HG03196 (cell line): ENCODE results near the gene RTN4.

Experiments used
- ATAC-seq: cut with Tn5 transposase; IDR thresholded peaks from one replicate; pipeline ENCODE4 v1.9.1; 2021; ENCODE audit not compliant: unreplicated experiment

The RTN4 gene

DNA sequence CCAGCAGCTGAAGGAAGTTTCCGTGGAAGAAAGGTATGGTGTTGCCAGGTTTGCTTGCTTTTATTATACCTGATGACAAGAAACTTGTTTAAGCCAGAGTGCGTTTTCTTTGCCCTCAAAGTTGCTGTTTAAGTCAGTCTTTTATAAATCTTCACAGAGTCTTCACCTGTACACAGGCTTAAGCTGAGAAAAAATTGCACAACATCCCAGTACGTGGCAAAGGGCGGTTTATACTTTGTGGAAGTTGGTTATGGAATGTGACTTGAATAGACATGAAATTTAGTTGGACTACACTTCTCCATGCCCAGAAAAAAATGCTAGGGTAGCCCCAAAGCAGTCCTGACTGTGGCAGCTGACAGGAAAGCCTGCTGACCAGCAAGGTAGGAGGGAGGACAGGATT is 121.5 kb downstream of the RTN4 start:
- ATAC-seq = no peak

DNA sequence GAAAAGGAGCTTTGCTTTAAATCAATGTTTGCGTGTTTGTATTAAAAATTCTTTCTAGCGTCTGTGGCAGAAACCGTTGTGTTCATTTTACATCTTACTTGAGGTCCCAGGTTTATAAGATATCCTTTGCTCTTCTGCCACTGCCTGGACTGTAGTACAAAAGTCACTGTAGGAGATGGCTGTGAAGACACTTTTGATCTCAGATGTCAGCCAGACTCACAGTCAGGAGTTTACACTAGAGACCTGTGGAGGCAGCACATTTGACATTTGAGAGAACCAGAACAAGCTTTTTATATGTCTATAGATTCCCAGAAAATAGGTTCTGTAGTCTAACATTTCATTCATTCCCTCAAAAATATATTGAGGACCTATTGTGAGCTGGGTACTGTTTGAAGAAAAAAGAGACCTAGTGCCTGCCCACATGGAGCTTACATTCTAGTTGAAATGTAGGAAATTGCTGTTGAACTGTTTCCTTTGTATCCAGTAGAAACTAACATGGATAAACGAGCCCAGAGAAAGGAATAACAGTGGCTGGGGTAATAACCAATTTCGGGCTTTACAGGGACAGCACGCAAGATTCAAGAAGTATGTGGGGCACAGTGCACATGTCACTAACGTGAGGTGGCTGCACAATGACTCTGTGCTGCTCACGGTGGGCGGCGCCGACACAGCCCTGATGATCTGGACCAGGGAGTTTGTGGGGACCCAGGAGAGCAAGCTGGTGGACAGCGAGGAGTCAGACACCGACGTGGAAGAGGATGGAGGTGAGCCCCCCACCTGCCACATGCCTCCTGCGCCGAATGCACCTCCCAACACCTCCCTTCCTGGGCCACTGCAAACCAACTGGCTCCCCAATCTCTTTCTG is 122.3 kb downstream of the RTN4 start:
- no peak for ATAC-seq

DNA sequence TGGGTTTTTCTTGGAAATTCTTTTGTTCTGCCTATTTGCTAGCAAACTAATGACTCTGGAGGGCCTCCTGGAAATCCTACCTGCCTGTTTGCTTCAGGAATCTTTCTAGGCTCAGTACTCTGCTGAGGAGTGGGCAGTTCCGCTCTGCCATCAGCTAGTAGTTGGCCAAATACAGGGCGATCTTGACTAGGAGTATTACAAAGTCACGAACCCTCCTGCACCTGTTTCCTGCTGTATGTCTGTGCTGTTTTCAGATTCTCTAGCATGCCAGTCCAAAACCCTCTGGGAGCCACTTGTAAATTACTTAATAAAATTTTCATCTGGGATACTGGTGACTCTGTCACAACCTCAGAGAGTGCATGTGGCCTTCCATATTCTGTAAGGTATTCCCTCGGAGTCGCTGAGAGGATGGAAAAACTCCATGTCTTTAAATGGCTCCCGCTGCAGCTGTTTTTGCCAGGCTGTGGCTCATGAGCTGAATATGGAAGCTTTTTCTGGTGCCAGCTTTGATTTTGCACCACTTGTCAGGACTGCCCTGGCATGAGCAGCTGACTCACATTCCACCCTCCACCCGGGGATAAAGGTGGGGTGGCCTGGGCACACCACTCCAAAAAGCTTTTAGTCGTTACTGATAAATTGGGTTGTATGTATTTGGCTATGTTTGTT is 123.0 kb downstream of the RTN4 start:
- no peak for ATAC-seq

DNA sequence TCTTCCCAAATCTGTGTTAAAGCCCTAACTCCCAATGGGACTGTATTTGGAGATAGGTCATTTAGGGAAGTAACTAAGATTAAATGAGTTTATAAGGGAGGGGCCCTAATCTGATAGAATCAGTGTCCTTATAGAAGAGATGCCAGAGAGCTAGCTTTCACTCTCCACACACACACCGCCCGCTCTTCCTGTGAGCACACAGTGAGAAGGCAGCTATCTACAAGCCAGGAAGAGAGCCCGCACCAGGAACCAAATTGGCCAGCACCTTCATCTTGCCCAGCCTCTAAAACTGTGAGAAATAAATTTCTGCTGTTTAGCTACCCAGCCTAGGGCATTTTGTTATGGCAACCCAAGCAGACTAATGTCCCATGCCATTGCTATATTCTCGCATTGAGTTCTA is 125.2 kb downstream of the RTN4 start:
- no peak for ATAC-seq

- no peak for ATAC-seq
Observed at GRCh38 chr2:54924121-54924520, 126.1 kb downstream of the RTN4 start.
